ENCODE measurements around the gene PANX2.
"Not testable (repeated sequence)": the region's sequence is repeated elsewhere in the genome, so short reads cannot be mapped to it uniquely, and the experiment has no call there.

The PANX2 gene

GRCh38 chr22:50134481-50134880 is 36.0 kb upstream of the PANX2 start:
- no peak overlapping the region for H3K4me3 ChIP-seq (ENCODE audit: low read depth, low read length)
- TF ChIP-seq CTCF (conservative IDR thresholded peaks at IDR 0.05; ENCODE audit: low read depth, low read length) = no peak
- DNase-seq (ENCODE audit: low read depth) = no peak

- no peak for TF ChIP-seq CTCF (conservative IDR thresholded peaks at IDR 0.05; ENCODE audit: low read depth, low read length)
- H3K4me3 ChIP-seq (ENCODE audit: low read depth, low read length) = no peak overlapping the region
- DNase-seq (ENCODE audit: low read depth) = no peak
Observed at GRCh38 chr22:50136581-50137015, 33.9 kb upstream of the PANX2 start.

- not testable (repeated sequence) for DNase-seq (ENCODE audit: low read depth); H3K4me3 ChIP-seq (ENCODE audit: low read depth, low read length)
Observed at GRCh38 chr22:50137277-50137676, 33.3 kb upstream of the PANX2 start.

- H3K4me3 ChIP-seq (ENCODE audit: low read depth, low read length) = no peak overlapping the region
- no peak for DNase-seq (ENCODE audit: low read depth)
- TF ChIP-seq CTCF (conservative IDR thresholded peaks at IDR 0.05; ENCODE audit: low read depth, low read length) = no peak
Observed at GRCh38 chr22:50138041-50138440, 32.5 kb upstream of the PANX2 start.

- DNase-seq (ENCODE audit: low read depth) = no peak
- TF ChIP-seq CTCF (conservative IDR thresholded peaks at IDR 0.05; ENCODE audit: low read depth, low read length) = no peak
- H3K4me3 ChIP-seq (ENCODE audit: low read depth, low read length) = no peak overlapping the region
Observed at GRCh38 chr22:50138988-50139387, 31.5 kb upstream of the PANX2 start.

GRCh38 chr22:50139843-50140415 is 30.6 kb upstream of the PANX2 start:
- TF ChIP-seq CTCF (conservative IDR thresholded peaks at IDR 0.05; ENCODE audit: low read depth, low read length) = no peak
- H3K4me3 ChIP-seq (ENCODE audit: low read depth, low read length) = no peak overlapping the region
- no peak for DNase-seq (ENCODE audit: low read depth)

- H3K4me3 ChIP-seq (ENCODE audit: low read depth, low read length) = no peak overlapping the region
- TF ChIP-seq CTCF (conservative IDR thresholded peaks at IDR 0.05; ENCODE audit: low read depth, low read length) = no peak
- DNase-seq (ENCODE audit: low read depth) = peak; percentile 14
Observed at GRCh38 chr22:50140615-50141014, 29.9 kb upstream of the PANX2 start.

Data from choroid plexus epithelial cell (primary cell).